Sigmoid colon (tissue), 7 donors: ENCODE results near the gene DARS2. TPM values are rescaled to one million over a fixed set of nuclear protein-coding genes. Genes with fewer than 3 reads are reported as not detected.

Experiments
- DNase-seq: peaks from one replicate; pipeline ENCODE4 v3.0.0-alpha.2; 2019
- H3K27ac ChIP-seq, 4 donors: fragments of 200-600 bp; sonication (generic); one replicate each; pipeline ENCODE4 v1.5.1; 2016 to 2019; ENCODE audit warnings: mild to moderate bottlenecking in 1 of 4
- H3K27me3 ChIP-seq, 3 donors: fragments of 200-600 bp; sonication (generic); one replicate each; pipeline ENCODE4 v1.5.1; 2019; ENCODE audit warnings: mild to moderate bottlenecking in 1 of 3
- H3K36me3 ChIP-seq, 4 donors: fragments of 200-600 bp; sonication (generic); one replicate each; pipeline ENCODE4 v1.5.1; 2016 to 2019
- H3K4me1 ChIP-seq, 4 donors: fragments of 200-600 bp; sonication (generic); one replicate each; pipeline ENCODE4 v1.5.1; 2017 to 2019
- H3K4me3 ChIP-seq, 4 donors: fragments of 200-600 bp; sonication (generic); one replicate each; pipeline ENCODE4 v1.5.1; 2017 to 2019; ENCODE audit warnings: mild to moderate bottlenecking in 2 of 4, moderate library complexity in 1 of 4
- H3K9me3 ChIP-seq, 4 donors: fragments of 200-600 bp in 3 of 4; sonication (generic) in 3 of 4; one replicate each; pipeline versions ENCODE4 v1.5.1 to v1.6.1; 2013 to 2019
- CTCF ChIP-seq, 4 experiments: fragments of 450-650 bp in 3 of 4; fragments of 200-600 bp in 1 of 4; IDR thresholded peaks; one replicate each; pipeline ENCODE4 v1.5.1; 2016 to 2019; ENCODE audit warnings: antibody characterized with exemption in 4 of 4, mild to moderate bottlenecking in 3 of 4, moderate library complexity in 2 of 4
- EP300 ChIP-seq, 4 donors: sonication (generic); formaldehyde crosslinking; IDR thresholded peaks; one replicate each; pipeline ENCODE4 v1.6.1; 2017; ENCODE audit warnings: antibody characterized with exemption in 4 of 4
- POLR2A ChIP-seq, 2 donors: fragments of 450-650 bp; IDR thresholded peaks; one replicate each; pipeline ENCODE4 v1.6.1; 2016; ENCODE audit warnings: antibody characterized with exemption in 2 of 2, mild to moderate bottlenecking in 2 of 2, moderate library complexity in 2 of 2
- POLR2AphosphoS5 ChIP-seq, 4 donors: sonication (generic); formaldehyde crosslinking; IDR thresholded peaks; one replicate each; pipeline ENCODE4 v1.6.1; 2017; ENCODE audit warnings: antibody characterized with exemption in 4 of 4
- WGBS, 2 donors: extraction: QIAGEN DNeasy Blood & Tissue Kit; methylation state at CpG; one replicate each; pipeline ENCODE4 v1.1.7; 2013; 5-methylcytosine and 5-hydroxymethylcytosine counted together
- intact Hi-C: fragments of 100-400 bp; cut with DNase I; formaldehyde crosslinking; loops from one replicate; pipeline ENCODE4 v1.15.1; 2023
- polyA plus RNA-seq, 3 donors: library from polyadenylated mRNA; stranded (reverse); fragments of 200-250 nt; gene quantifications; one replicate each; pipeline ENCODE4 v1.2.3, GENCODE V29; 2013
- total RNA-seq, 4 donors: library from RNA; depleted of rRNA; stranded (reverse); fragments of >200 nt; gene quantifications; one replicate each; pipeline ENCODE4 v1.1.0, GENCODE V29; 2016
- donor health status: healthy with polysubstance abuse.
- donor health status: Bipolar disorder and iron deficiency.
- donor health status: healthy.

Gene DARS2
- total and polyA plus RNA-seq, 7 donors: 5.2 to 15.7 (median 8.4) TPM

DNA sequence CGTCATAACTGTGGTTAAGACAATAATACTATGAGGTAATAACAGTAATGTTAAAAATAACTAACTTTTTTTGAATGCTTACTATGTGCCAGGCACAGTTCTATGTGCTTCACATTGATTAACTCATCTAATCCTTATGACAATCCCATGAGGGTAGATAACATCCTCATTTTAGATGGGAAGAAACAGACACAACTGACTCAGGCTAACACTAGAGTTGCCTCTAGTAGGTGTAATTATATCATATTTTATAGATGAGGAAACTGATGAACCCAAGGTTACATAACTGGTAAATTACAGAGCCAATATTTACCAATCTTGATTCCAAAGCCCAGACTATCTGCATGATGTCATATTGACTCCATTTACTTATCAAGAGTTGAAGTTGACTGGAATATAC, 69.1 kb downstream of the DARS2 start:
- Histone ChIP-seq H3K9me3 (no peaks in the 10 kb centered on the region), H3K27me3 (no peaks in the 10 kb centered on the region), H3K36me3 (peaks cover 0 to 9% (median 0%) of the 10 kb centered on the region in 4 donors), H3K27ac (no peak overlapping the region), H3K4me1 (peaks cover 0 to 6% (median 0%) of the 10 kb centered on the region in 4 donors), H3K4me3 (no peak overlapping the region)
- 97% methylated on average over 1 of the region's 1 CpG for WGBS, 2 donors
- intact Hi-C loops: no loop called here
- TF ChIP-seq CTCF (IDR thresholded peaks at IDR 0.05) (no peak), EP300 (IDR thresholded peaks at IDR 0.05) (no peak), POLR2A (IDR thresholded peaks at IDR 0.05) (no peak), POLR2AphosphoS5 (IDR thresholded peaks at IDR 0.05) (no peak)
- DNase-seq: no peak

GRCh38 chr1:173894189-173894588, 69.7 kb downstream of the DARS2 start:
- WGBS, 2 donors: 70 to 78% methylated on average over 3 of the region's 3 CpGs
- H3K27ac ChIP-seq: no peak overlapping the region
- intact Hi-C loops: no loop called here
- no peak overlapping the region for H3K4me3 ChIP-seq
- H3K9me3 ChIP-seq: no peaks in the 10 kb centered on the region
- no peak for DNase-seq
- TF ChIP-seq POLR2A (IDR thresholded peaks at IDR 0.05): no peak
- no peak for TF ChIP-seq EP300 (IDR thresholded peaks at IDR 0.05)
- TF ChIP-seq CTCF (IDR thresholded peaks at IDR 0.05): no peak
- TF ChIP-seq POLR2AphosphoS5 (IDR thresholded peaks at IDR 0.05): no peak
- H3K27me3 ChIP-seq: no peaks in the 10 kb centered on the region
- peaks cover 0 to 9% (median 0%) of the 10 kb centered on the region in 4 donors for H3K36me3 ChIP-seq
- peaks cover 0 to 6% (median 0%) of the 10 kb centered on the region in 4 donors for H3K4me1 ChIP-seq

- peaks cover 0 to 4% (median 0%) of the 10 kb centered on the region in 4 donors for H3K36me3 ChIP-seq
- TF ChIP-seq CTCF (IDR thresholded peaks at IDR 0.05) (no peak), POLR2A (IDR thresholded peaks at IDR 0.05) (no peak), EP300 (IDR thresholded peaks at IDR 0.05) (no peak), POLR2AphosphoS5 (IDR thresholded peaks at IDR 0.05) (no peak)
- 86 to 94% methylated on average over 2 of the region's 2 CpGs for WGBS, 2 donors
- intact Hi-C loops: no loop called here
- H3K4me3 ChIP-seq: no peak overlapping the region
- no peaks in the 10 kb centered on the region for H3K27me3 ChIP-seq
- no peaks in the 10 kb centered on the region for H3K9me3 ChIP-seq
- no peaks in the 10 kb centered on the region for H3K4me1 ChIP-seq
- no peak for DNase-seq
- H3K27ac ChIP-seq: no peak overlapping the region
Observed at GRCh38 chr1:173900427-173900826, 76.0 kb downstream of the DARS2 start.

DNA sequence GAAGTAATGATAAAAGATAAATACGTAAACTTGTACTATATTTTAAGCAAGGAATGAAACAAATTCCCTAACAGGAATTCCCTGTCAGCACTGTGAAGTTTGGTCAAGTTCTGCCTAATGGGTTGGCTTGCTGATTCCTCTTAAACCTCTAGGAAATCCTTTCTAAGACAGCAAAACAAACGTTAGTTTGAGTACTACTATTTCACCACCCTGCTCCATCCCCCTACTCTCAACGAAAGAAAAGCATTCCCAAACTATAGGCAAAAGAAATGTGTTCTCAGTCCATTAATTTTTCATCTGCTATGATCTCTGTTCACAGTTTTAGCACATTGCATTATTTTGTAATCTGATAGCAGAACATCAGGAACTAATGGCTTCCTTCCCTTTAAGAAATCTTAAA, 76.5 kb downstream of the DARS2 start:
- 60 to 71% methylated on average over 3 of the region's 3 CpGs for WGBS, 2 donors
- no peaks in the 10 kb centered on the region for H3K36me3 ChIP-seq
- no peaks in the 10 kb centered on the region for H3K4me1 ChIP-seq
- H3K27ac ChIP-seq: no peak overlapping the region
- H3K9me3 ChIP-seq: no peaks in the 10 kb centered on the region
- no peak overlapping the region for H3K4me3 ChIP-seq
- no peak for DNase-seq
- no peaks in the 10 kb centered on the region for H3K27me3 ChIP-seq
- TF ChIP-seq CTCF (IDR thresholded peaks at IDR 0.05) (no peak), EP300 (IDR thresholded peaks at IDR 0.05) (no peak), POLR2A (IDR thresholded peaks at IDR 0.05) (no peak), POLR2AphosphoS5 (IDR thresholded peaks at IDR 0.05) (no peak)
- intact Hi-C loops: no loop called here

DNA sequence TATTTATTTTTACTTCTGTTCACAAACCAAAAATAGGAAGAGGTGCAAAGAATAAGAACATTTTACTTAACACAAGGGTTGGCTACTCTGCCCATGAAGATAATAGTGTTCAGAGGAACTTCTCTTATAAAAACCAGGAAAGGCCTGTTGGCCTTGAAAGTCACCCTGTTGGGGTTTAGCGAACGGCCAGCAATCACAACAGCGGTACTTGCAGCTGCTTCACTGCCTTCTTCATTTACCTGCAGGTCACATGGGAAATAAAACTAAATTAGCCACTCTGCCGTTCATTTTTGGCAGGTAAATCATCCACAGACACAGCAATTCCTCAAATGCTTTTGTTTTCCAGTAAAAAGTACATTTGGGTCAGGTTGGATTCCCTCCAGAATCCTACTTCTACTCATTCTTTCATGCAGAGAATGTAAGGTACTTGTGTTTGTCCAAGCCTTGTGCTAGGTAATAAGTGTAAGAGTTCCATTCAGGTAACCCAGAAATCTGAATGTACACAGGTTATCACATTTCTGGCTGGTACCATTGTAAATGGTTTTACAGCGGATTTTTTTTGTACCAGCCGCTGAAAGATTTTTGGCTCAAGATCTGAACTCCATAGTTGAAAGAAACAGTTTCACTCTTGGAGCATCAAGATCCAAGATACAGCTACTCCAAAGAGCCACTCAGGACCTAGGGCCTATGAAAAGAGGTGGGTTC, 79.5 kb downstream of the DARS2 start:
- intact Hi-C loops: no loop called here
- Histone ChIP-seq H3K27ac (no peak overlapping the region), H3K36me3 (no peaks in the 10 kb centered on the region), H3K27me3 (no peaks in the 10 kb centered on the region), H3K4me3 (no peak overlapping the region), H3K9me3 (no peaks in the 10 kb centered on the region), H3K4me1 (no peaks in the 10 kb centered on the region)
- WGBS, 2 donors: 39 to 77% methylated on average over 6 of the region's 6 CpGs
- DNase-seq: no peak
- TF ChIP-seq EP300 (IDR thresholded peaks at IDR 0.05) (no peak), CTCF (IDR thresholded peaks at IDR 0.05) (no peak), POLR2A (IDR thresholded peaks at IDR 0.05) (no peak), POLR2AphosphoS5 (IDR thresholded peaks at IDR 0.05) (no peak)
